BE2C (cell line): ENCODE results near the gene PPP1R11.

Source experiments
- DNase-seq: peaks from one replicate; pipeline ENCODE4 v3.0.0-alpha.2; 2020
- H3K27me3 ChIP-seq: fragments of 250-450 bp; sonication (Bioruptor Pico); 2 replicates; pipeline ENCODE4 v1.5.1; 2020; ENCODE audit warnings: mild to moderate bottlenecking
- H3K36me3 ChIP-seq: fragments of 250-450 bp; sonication (Bioruptor Pico); 2 replicates; pipeline ENCODE4 v1.5.1; 2020; ENCODE audit warnings: mild to moderate bottlenecking
- H3K4me1 ChIP-seq: fragments of 250-450 bp; sonication (Bioruptor Pico); 2 replicates; pipeline ENCODE4 v1.5.1; 2020
- H3K4me3 ChIP-seq: 2 replicates; pipeline ENCODE4 v1.5.1; 2011; ENCODE audit warnings: low read depth, low read length
- H3K9me3 ChIP-seq: fragments of 250-450 bp; sonication (Bioruptor Pico); 2 replicates; pipeline ENCODE4 v1.5.1; 2020
- TF ChIP-seq, protein P1 (sequence below): IDR thresholded peaks from 2 replicates; pipeline ENCODE4 v1.5.1; 2012; ENCODE audit warnings: mild to moderate bottlenecking, low read depth, low read length

The PPP1R11 gene

DNA sequence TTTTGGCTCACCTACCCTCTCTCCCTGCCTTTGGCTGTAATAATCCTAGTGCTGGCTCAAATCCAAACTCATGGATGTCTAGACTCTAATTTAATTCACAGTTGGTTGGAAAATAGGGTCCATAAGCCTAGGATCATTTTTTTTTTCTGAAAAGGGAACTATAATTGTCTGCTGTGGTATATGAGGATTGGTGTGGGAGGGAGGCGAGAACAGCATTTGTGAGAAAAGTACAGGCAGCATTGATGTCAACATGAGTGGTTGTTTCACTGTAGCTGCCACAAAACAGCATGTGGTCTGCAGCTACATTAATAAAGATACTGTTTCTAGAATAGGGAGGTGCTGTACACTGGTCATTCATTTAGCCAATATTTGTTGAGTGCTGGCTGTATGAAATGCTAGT, 24.5 kb upstream of the PPP1R11 start:
- peaks cover 8% of the 10 kb centered on the region; the same call in 1 of the 2 replicates for H3K4me1 ChIP-seq
- no peaks in the 10 kb centered on the region for H3K36me3 ChIP-seq
- H3K9me3 ChIP-seq = no peaks in the 10 kb centered on the region
- TF ChIP-seq, protein P1, sequence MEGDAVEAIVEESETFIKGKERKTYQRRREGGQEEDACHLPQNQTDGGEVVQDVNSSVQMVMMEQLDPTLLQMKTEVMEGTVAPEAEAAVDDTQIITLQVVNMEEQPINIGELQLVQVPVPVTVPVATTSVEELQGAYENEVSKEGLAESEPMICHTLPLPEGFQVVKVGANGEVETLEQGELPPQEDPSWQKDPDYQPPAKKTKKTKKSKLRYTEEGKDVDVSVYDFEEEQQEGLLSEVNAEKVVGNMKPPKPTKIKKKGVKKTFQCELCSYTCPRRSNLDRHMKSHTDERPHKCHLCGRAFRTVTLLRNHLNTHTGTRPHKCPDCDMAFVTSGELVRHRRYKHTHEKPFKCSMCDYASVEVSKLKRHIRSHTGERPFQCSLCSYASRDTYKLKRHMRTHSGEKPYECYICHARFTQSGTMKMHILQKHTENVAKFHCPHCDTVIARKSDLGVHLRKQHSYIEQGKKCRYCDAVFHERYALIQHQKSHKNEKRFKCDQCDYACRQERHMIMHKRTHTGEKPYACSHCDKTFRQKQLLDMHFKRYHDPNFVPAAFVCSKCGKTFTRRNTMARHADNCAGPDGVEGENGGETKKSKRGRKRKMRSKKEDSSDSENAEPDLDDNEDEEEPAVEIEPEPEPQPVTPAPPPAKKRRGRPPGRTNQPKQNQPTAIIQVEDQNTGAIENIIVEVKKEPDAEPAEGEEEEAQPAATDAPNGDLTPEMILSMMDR = no peak
- no peak overlapping the region for H3K4me3 ChIP-seq
- no peaks in the 10 kb centered on the region for H3K27me3 ChIP-seq
- DNase-seq = no peak

DNA sequence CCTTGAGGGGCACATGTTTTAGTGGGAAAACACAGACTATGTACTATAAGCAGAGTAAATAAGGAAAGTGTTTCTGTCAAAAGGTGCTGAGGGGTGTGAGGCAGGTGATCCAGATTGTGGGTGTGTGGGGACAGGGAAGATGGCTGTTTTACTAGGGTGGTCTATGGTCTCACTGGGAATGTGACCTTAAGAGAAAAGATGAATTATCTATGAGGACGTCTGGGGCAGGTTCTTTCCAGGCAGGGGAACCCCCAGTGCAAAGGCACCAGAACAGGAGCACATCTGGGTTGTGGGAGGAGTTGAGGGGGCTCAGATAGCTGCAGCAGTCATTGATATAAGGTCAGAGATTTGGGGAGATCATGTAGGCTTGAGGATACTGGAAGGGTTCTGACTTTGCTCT, 24.1 kb upstream of the PPP1R11 start:
- Histone ChIP-seq H3K9me3 (no peaks in the 10 kb centered on the region), H3K4me1 (peaks cover 8% of the 10 kb centered on the region; the same call in 1 of the 2 replicates), H3K4me3 (no peak overlapping the region), H3K36me3 (no peaks in the 10 kb centered on the region), H3K27me3 (no peaks in the 10 kb centered on the region)
- DNase-seq = no peak
- TF ChIP-seq, protein P1 = no peak

DNA sequence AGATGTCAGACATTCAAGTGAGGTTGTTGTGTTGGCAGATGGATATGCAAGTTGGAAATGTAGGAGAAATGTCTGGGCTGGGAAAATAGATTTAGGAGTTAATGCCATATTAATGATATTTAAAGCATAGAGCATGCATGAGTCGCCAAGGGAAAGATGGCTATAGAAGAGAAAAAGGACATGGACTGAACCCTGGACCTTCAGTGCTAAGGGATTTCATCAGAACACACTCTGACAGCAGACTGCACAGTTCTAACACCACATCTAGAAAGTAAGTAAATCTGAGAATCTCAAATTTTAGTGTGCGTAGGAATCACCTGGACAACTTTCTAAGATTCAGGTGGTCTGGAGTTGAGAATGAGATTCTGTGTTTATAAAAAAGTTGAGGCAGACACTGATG, 23.3 kb upstream of the PPP1R11 start:
- Histone ChIP-seq H3K9me3 (no peaks in the 10 kb centered on the region), H3K27me3 (no peaks in the 10 kb centered on the region), H3K4me1 (peaks cover 8% of the 10 kb centered on the region; the same call in 1 of the 2 replicates), H3K36me3 (no peaks in the 10 kb centered on the region), H3K4me3 (no peak overlapping the region)
- no peak for DNase-seq
- TF ChIP-seq, protein P1 = no peak

DNA sequence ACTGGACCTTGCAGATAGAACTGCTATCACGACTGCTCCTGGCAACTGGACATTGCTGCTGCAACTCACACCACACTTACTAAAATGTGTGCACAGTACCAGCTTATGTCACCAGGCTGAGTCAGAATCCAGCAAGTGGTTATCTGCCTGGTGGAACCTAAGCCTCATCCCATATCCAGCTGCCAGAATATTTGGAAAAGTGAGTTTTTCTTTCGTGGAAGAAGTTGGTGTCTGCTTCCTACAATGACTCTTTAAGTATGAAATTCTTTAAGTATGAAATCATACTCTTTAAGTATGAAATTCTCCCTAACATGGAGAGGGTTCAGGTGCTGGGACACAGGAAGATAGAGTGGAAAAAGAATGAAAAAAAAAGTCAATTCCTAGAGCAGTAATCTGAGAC, 22.4 kb upstream of the PPP1R11 start:
- TF ChIP-seq, protein P1 = no peak
- H3K4me1 ChIP-seq = peaks cover 8% of the 10 kb centered on the region; the same call in 1 of the 2 replicates
- no peaks in the 10 kb centered on the region for H3K27me3 ChIP-seq
- DNase-seq = no peak
- no peak overlapping the region for H3K4me3 ChIP-seq
- no peaks in the 10 kb centered on the region for H3K9me3 ChIP-seq
- H3K36me3 ChIP-seq = no peaks in the 10 kb centered on the region

DNA sequence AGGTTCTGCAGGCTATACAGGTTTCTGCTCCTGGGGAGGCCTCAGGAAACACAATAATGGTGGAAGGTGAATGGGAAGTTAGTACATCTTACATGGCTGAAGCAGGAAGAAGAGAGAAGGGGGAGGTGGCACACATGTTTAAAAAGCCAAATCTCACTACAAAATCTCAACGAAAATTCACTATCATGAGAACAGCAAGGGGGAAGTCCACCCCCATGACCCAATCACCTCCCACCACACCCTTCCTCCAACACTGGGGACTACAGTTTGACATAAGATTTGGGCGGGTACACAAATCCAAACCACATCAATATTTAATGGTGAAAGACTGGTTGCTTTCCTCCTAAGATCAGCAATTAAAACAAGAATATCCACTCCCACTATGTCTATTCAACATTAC, 19.8 kb upstream of the PPP1R11 start:
- Histone ChIP-seq H3K4me3 (no peak overlapping the region), H3K36me3 (no peaks in the 10 kb centered on the region), H3K4me1 (peaks cover 7% of the 10 kb centered on the region; the same call in 1 of the 2 replicates), H3K27me3 (no peaks in the 10 kb centered on the region), H3K9me3 (no peaks in the 10 kb centered on the region)
- no peak for DNase-seq
- TF ChIP-seq, protein P1 = no peak

DNA sequence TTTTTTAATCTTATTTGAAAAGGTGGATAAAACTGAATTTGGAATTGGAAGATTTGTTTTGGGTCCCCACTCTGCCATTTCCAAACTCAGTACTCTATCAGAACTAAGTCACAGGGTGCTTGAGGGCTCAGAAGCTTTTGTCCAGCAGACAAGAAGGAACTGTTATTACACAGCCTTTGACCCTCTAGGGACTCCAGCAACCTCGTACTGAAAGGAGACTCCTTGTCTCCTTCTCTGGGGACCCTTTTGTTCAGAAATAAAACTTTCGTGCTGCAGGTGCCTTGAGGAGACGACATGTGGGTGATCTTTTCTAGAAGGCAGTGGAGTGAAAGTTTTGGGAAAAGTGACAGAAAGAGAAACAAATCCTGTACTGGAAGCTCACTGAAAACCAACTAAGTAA, 13.3 kb upstream of the PPP1R11 start:
- Histone ChIP-seq H3K27me3 (no peaks in the 10 kb centered on the region), H3K4me3 (no peak overlapping the region), H3K9me3 (no peaks in the 10 kb centered on the region), H3K4me1 (no peaks in the 10 kb centered on the region), H3K36me3 (no peaks in the 10 kb centered on the region)
- DNase-seq = no peak
- TF ChIP-seq, protein P1 = no peak
